Suprapubic skin (tissue), 4 donors: ENCODE results near the gene RNF44.

ENCODE experiments used
- CTCF ChIP-seq, 2 donors: fragments of 200-600 bp in 1 of 2; fragments of 450-650 bp in 1 of 2; sonication (generic) in 1 of 2; IDR thresholded peaks; one replicate each; pipeline ENCODE4 v1.5.1; 2016 to 2019; ENCODE audit warnings: antibody characterized with exemption in 2 of 2, mild to moderate bottlenecking in 1 of 2, moderate library complexity in 1 of 2
- EP300 ChIP-seq: sonication (generic); formaldehyde crosslinking; IDR thresholded peaks from one replicate; pipeline ENCODE4 v1.6.1; 2017; ENCODE audit warnings: antibody characterized with exemption
- POLR2AphosphoS5 ChIP-seq, 3 donors: sonication (generic); formaldehyde crosslinking; IDR thresholded peaks; one replicate each; pipeline ENCODE4 v1.6.1; 2017; ENCODE audit warnings: antibody characterized with exemption in 3 of 3

- TF ChIP-seq CTCF (IDR thresholded peaks at IDR 0.05) (no peak), EP300 (no peak), POLR2AphosphoS5 (IDR thresholded peaks at IDR 0.05) (no peak)
Measured at GRCh38 chr5:176535664-176536131, 1.5 kb downstream of the RNF44 start.
